GM12892 (cell line): ENCODE results near the gene DAW1.

Experiments used
- POLR2A ChIP-seq: IDR thresholded peaks from 2 replicates; pipeline ENCODE4 v1.6.1; 2011; ENCODE audit warnings: low read depth, low read length, control low read depth
- POLR2AphosphoS5 ChIP-seq: IDR thresholded peaks from 2 replicates; pipeline ENCODE4 v1.6.1; 2011; ENCODE audit warnings: low read depth, low read length, control low read depth
- TAF1 ChIP-seq: IDR thresholded peaks from 2 replicates; pipeline ENCODE4 v1.6.1; 2011; ENCODE audit warnings: low read depth, mild to moderate bottlenecking, control low read depth, low read length, borderline replicate concordance

DNA sequence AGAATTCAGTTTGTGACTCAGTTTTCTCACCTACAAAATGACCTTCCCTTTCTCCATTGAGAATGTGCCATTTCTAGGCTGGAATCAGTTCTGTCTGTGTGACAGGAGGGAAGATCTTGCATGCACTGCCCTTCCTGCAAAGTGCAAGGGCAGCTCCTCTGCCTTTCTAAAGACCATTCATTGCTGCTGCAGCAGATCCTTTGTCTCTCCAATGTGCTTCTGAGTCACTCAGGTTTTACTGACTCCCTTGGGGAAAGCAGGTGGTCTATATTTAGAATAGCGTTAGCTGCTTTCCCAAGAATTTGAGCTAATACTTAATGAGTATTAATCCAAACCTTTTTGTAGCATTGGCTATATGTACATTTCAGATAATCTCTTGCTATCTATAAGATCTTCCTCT, 62.5 kb downstream of the DAW1 start:
- TF ChIP-seq TAF1 = no peak
- no peak for TF ChIP-seq POLR2A
- TF ChIP-seq POLR2AphosphoS5 = no peak
